MM.1S (cell line): ENCODE data around the gene ITGB2.
A peak's percentile ranks its signal among the peaks of the same experiment; 100 is the strongest.

Experiments
- DNase-seq: peaks from one replicate; pipeline ENCODE4 v3.0.0-alpha.2; 2015
- H2AFZ ChIP-seq: fragments of 300-600 bp; sonication (generic); 2 replicates; pipeline ENCODE4 v1.6.0; 2016; ENCODE audit warnings: antibody characterized with exemption, low read length
- H3F3A ChIP-seq: fragments of 300-600 bp; sonication (generic); 2 replicates; pipeline ENCODE4 v1.6.1; 2016; ENCODE audit warnings: mild to moderate bottlenecking, antibody characterized with exemption, low read length, moderate library complexity, mixed read lengths; ENCODE audit not compliant: insufficient read depth
- H3K27ac ChIP-seq: fragments of 300-600 bp; sonication (generic); 2 replicates; pipeline ENCODE4 v1.5.1; 2016; ENCODE audit warnings: mild to moderate bottlenecking, low read length
- H3K27me3 ChIP-seq: fragments of 300-600 bp; sonication (generic); replicated peaks from 2 replicates; pipeline ENCODE4 v1.6.0; 2016; ENCODE audit warnings: low read length; ENCODE audit not compliant: insufficient read depth
- H3K36me3 ChIP-seq: fragments of 300-600 bp; sonication (generic); replicated peaks from 2 replicates; pipeline ENCODE4 v1.6.1; 2016; ENCODE audit warnings: mild to moderate bottlenecking, low read length, mixed read lengths; ENCODE audit not compliant: insufficient read depth
- H3K4me1 ChIP-seq: fragments of 300-600 bp; sonication (generic); 2 replicates; pipeline ENCODE4 v1.6.1; 2016; ENCODE audit warnings: low read length, mixed read lengths
- H3K4me2 ChIP-seq: fragments of 300-600 bp; sonication (generic); 2 replicates; pipeline ENCODE4 v1.6.0; 2016; ENCODE audit warnings: low read depth, low read length
- H3K4me3 ChIP-seq: fragments of 300-600 bp; sonication (generic); 2 replicates; pipeline ENCODE4 v1.5.1; 2016; ENCODE audit warnings: low read length, mixed read lengths
- H3K79me2 ChIP-seq: fragments of 300-600 bp; sonication (generic); 2 replicates; pipeline ENCODE4 v1.6.1; 2016; ENCODE audit warnings: mixed run types, low read length, mixed read lengths
- H3K9ac ChIP-seq: fragments of 300-600 bp; sonication (generic); 2 replicates; pipeline ENCODE4 v1.6.1; 2016; ENCODE audit warnings: low read length, mixed read lengths
- H3K9me2 ChIP-seq: fragments of 300-600 bp; sonication (generic); replicated peaks from 2 replicates; pipeline ENCODE4 v1.6.1; 2016; ENCODE audit warnings: mild to moderate bottlenecking, low read length, mixed read lengths; ENCODE audit not compliant: insufficient read depth
- H3K9me3 ChIP-seq: fragments of 300-600 bp; sonication (generic); replicated peaks from 2 replicates; pipeline ENCODE4 v1.6.1; 2016; ENCODE audit warnings: mild to moderate bottlenecking, low read length, mixed read lengths; ENCODE audit not compliant: insufficient read depth
- H4K20me1 ChIP-seq: fragments of 300-600 bp; sonication (generic); 2 replicates; pipeline ENCODE4 v1.6.1; 2016; ENCODE audit warnings: mild to moderate bottlenecking, low read length, moderate library complexity, mixed read lengths; ENCODE audit not compliant: insufficient read depth
- EZH2 ChIP-seq: fragments of 300-600 bp; sonication (generic); optimal IDR thresholded peaks from 2 replicates; pipeline ENCODE3; 2017; ENCODE audit warnings: low read depth, mild to moderate bottlenecking, antibody characterized with exemption, low read length, mixed read lengths
- EZH2phosphoT487 ChIP-seq: fragments of 300-600 bp; sonication (generic); IDR thresholded peaks from 2 replicates; pipeline ENCODE4 v1.6.1; 2018; ENCODE audit warnings: antibody characterized with exemption, low read length
- TF ChIP-seq, protein P1 (sequence below): fragments of 300-600 bp; sonication (generic); IDR thresholded peaks from 2 replicates; pipeline ENCODE4 v1.5.1; 2016; ENCODE audit warnings: antibody characterized with exemption, low read length, mixed read lengths

The ITGB2 gene

GRCh38 chr21:44951186-44951915 is 30.7 kb upstream of the ITGB2 start:
- Histone ChIP-seq H3K9ac (no peak overlapping the region), H3K9me2 (no peaks in the 10 kb centered on the region), H4K20me1 (peaks cover 10% of the 10 kb centered on the region), H3K36me3 (peaks cover 4% of the 10 kb centered on the region; the same call in 1 of the 2 replicates), H3K4me1 (no peaks in the 10 kb centered on the region), H3K4me3 (no peak overlapping the region), H3K9me3 (no peaks in the 10 kb centered on the region), H3K27ac (no peak overlapping the region), H2AFZ (no peak overlapping the region), H3K27me3 (no peaks in the 10 kb centered on the region), H3K79me2 (peaks cover 80% of the 10 kb centered on the region), H3F3A (no peaks in the 10 kb centered on the region), H3K4me2 (no peak overlapping the region)
- TF ChIP-seq EZH2, result no peak
- TF ChIP-seq, protein P1, sequence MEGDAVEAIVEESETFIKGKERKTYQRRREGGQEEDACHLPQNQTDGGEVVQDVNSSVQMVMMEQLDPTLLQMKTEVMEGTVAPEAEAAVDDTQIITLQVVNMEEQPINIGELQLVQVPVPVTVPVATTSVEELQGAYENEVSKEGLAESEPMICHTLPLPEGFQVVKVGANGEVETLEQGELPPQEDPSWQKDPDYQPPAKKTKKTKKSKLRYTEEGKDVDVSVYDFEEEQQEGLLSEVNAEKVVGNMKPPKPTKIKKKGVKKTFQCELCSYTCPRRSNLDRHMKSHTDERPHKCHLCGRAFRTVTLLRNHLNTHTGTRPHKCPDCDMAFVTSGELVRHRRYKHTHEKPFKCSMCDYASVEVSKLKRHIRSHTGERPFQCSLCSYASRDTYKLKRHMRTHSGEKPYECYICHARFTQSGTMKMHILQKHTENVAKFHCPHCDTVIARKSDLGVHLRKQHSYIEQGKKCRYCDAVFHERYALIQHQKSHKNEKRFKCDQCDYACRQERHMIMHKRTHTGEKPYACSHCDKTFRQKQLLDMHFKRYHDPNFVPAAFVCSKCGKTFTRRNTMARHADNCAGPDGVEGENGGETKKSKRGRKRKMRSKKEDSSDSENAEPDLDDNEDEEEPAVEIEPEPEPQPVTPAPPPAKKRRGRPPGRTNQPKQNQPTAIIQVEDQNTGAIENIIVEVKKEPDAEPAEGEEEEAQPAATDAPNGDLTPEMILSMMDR, result no peak
- TF ChIP-seq EZH2phosphoT487, result no peak
- no peak for DNase-seq

GRCh38 chr21:44950351-44950750 is 29.7 kb upstream of the ITGB2 start:
- Histone ChIP-seq H3K27me3 (no peaks in the 10 kb centered on the region), H4K20me1 (peaks cover 10% of the 10 kb centered on the region), H3K36me3 (no peaks in the 10 kb centered on the region), H3F3A (no peaks in the 10 kb centered on the region), H3K27ac (no peak overlapping the region), H3K4me3 (no peak overlapping the region), H3K9me2 (no peaks in the 10 kb centered on the region), H3K4me1 (no peaks in the 10 kb centered on the region), H3K9ac (no peak overlapping the region), H3K4me2 (no peak overlapping the region), H3K79me2 (peaks cover 76% of the 10 kb centered on the region), H3K9me3 (no peaks in the 10 kb centered on the region), H2AFZ (no peak overlapping the region)
- no peak for DNase-seq
- TF ChIP-seq, protein P1, result no peak
- TF ChIP-seq EZH2 (no peak), EZH2phosphoT487 (no peak)

DNA sequence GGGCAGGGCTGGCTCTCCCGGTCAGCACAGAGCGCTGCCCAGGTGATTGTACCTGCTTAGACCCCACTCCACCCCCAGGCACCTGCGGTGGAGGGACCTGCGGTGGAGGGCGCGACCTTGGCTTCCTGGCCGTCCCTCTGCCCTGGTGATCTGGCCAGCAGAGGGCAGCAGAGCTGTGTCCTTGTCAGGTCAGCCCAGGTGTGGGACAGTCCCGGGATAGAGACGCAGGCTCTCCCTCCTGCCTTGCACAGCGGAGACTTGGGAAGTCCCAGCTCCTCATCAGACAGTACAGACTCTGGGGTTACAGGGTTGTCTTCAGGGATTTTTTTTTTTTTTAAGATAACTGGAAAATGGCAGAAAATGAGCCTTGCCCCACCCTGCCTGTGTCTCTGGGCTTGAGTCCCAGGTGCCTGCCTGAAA is 29.1 kb upstream of the ITGB2 start:
- Histone ChIP-seq H3K4me1 (no peaks in the 10 kb centered on the region), H3K9me2 (no peaks in the 10 kb centered on the region), H3K36me3 (no peaks in the 10 kb centered on the region), H3K4me2 (no peak overlapping the region), H3K27ac (no peak overlapping the region), H3K9me3 (no peaks in the 10 kb centered on the region), H3K79me2 (peaks cover 81% of the 10 kb centered on the region), H3K27me3 (no peaks in the 10 kb centered on the region), H4K20me1 (peaks cover 10% of the 10 kb centered on the region), H3K9ac (no peak overlapping the region), H3K4me3 (no peak overlapping the region), H3F3A (no peaks in the 10 kb centered on the region), H2AFZ (no peak overlapping the region)
- TF ChIP-seq, protein P1, result peak; percentile 99
- TF ChIP-seq EZH2, result no peak
- DNase-seq, result peak; percentile 80
